ENCODE measurements around the gene MCOLN1.

The MCOLN1 gene

DNA sequence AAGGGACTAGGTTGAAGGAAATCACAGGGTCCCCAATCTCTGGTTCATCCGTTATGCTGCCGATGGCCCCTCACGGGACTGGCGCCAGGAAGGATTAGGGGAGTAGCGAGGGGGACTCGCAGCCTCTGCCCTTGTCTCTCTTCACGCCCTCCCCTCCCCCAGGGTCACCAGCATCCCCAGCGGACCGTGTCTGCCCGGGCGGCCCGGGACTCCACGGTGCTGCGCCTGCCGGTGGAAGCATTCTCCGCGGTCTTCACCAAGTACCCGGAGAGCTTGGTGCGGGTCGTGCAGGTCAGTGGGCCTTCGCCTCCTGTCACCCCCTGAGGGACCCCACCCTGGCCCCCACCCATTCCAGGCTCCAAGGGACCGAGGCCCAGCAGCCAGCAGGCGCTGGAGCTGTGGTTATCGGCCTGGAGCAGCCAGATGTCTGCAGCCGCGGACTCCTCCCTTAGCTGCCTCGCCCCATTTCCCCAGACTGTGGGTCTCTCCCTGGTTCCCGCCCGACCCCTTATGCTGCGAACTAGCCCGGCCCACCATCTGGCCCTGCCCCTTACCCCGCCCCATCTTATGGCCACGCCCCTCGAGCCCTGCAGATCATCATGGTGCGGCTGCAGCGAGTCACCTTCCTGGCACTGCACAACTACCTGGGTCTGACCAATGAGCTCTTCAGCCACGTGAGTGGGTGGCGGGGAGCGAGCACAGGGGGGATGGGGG lies 18.5 kb downstream of the MCOLN1 start:
- Histone ChIP-seq H3K4me2 (ENCODE audit: low read length) (no peak overlapping the region), H3K36me3 (ENCODE audit: control insufficient read depth, insufficient read depth, low read length) (no peaks in the 10 kb centered on the region), H3K9ac (no peak overlapping the region), H3K27ac (no peak overlapping the region), H3K9me3 (ENCODE audit: control insufficient read depth, low read length) (no peaks in the 10 kb centered on the region), H3K79me2 (no peaks in the 10 kb centered on the region), H2AFZ (no peak overlapping the region), H3K27me3 (ENCODE audit: control insufficient read depth, insufficient read depth, low read length) (no peaks in the 10 kb centered on the region), H3K4me3 (ENCODE audit: low read depth, low read length) (no peak overlapping the region), H3K4me1 (no peaks in the 10 kb centered on the region)
- TF ChIP-seq, protein P1, sequence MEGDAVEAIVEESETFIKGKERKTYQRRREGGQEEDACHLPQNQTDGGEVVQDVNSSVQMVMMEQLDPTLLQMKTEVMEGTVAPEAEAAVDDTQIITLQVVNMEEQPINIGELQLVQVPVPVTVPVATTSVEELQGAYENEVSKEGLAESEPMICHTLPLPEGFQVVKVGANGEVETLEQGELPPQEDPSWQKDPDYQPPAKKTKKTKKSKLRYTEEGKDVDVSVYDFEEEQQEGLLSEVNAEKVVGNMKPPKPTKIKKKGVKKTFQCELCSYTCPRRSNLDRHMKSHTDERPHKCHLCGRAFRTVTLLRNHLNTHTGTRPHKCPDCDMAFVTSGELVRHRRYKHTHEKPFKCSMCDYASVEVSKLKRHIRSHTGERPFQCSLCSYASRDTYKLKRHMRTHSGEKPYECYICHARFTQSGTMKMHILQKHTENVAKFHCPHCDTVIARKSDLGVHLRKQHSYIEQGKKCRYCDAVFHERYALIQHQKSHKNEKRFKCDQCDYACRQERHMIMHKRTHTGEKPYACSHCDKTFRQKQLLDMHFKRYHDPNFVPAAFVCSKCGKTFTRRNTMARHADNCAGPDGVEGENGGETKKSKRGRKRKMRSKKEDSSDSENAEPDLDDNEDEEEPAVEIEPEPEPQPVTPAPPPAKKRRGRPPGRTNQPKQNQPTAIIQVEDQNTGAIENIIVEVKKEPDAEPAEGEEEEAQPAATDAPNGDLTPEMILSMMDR (IDR thresholded peaks at IDR 0.05) = no peak

DNA sequence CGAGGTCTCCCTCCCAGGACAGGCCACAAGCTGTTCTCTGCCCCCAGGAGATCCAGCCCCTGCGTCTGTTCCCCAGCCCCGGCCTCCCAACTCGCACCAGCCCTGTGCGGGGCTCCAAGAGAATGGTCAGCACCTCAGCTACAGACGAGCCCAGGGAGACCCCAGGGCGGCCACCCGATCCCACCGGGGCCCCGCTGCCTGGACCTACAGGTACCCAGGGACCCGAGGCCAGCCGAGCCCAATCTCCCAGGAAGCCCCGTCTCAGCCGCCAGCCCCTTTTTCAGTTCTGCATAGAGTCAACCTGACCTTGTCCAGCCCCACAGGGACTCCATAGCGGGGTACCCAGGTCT lies 19.0 kb downstream of the MCOLN1 start:
- H3K4me2 ChIP-seq (ENCODE audit: low read length) = no peak overlapping the region
- H3K9ac ChIP-seq = no peak overlapping the region
- no peak overlapping the region for H3K27ac ChIP-seq
- no peak overlapping the region for H3K4me3 ChIP-seq (ENCODE audit: low read depth, low read length)
- H3K9me3 ChIP-seq (ENCODE audit: control insufficient read depth, low read length) = no peaks in the 10 kb centered on the region
- H3K79me2 ChIP-seq = no peaks in the 10 kb centered on the region
- TF ChIP-seq, protein P1 (IDR thresholded peaks at IDR 0.05) = no peak
- no peaks in the 10 kb centered on the region for H3K36me3 ChIP-seq (ENCODE audit: control insufficient read depth, insufficient read depth, low read length)
- no peaks in the 10 kb centered on the region for H3K4me1 ChIP-seq
- H2AFZ ChIP-seq = no peak overlapping the region
- H3K27me3 ChIP-seq (ENCODE audit: control insufficient read depth, insufficient read depth, low read length) = no peaks in the 10 kb centered on the region

DNA sequence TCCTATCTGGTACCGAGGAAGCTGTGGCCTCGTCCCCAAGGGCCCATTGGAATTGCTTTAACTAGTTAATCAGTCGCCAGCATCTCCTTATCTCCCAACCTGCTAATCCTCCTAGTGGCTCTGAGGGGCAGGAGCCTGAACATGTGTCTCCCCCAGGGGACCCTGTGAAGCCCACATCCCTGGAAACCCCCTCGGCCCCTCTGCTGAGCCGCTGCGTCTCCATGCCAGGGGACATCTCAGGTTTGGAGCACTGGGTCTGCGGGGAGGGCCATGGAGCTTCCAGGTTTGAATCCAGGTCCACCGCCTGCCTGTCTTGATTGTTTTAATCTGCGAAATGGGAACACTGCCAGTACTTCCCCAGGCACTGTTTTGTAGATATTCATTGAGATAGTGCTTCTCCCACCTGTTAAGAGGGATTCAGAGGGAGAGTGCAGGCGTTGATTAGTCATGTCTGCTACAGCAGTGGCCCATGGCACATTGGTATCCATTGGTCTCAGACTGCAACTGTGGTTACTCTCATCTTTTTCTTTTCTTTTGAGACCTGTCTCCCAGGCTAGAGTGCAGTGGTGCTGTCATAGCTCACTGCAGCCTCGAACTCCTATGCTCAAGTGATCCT lies 19.5 kb downstream of the MCOLN1 start:
- Histone ChIP-seq H3K27ac (no peak overlapping the region), H3K4me1 (no peaks in the 10 kb centered on the region), H3K4me3 (ENCODE audit: low read depth, low read length) (no peak overlapping the region), H3K36me3 (ENCODE audit: control insufficient read depth, insufficient read depth, low read length) (no peaks in the 10 kb centered on the region), H2AFZ (no peak overlapping the region), H3K4me2 (ENCODE audit: low read length) (no peak overlapping the region), H3K9me3 (ENCODE audit: control insufficient read depth, low read length) (no peaks in the 10 kb centered on the region), H3K9ac (no peak overlapping the region), H3K27me3 (ENCODE audit: control insufficient read depth, insufficient read depth, low read length) (no peaks in the 10 kb centered on the region), H3K79me2 (no peaks in the 10 kb centered on the region)
- TF ChIP-seq, protein P1 (IDR thresholded peaks at IDR 0.05) = no peak

GRCh38 chr19:7542556-7543348 lies 20.3 kb downstream of the MCOLN1 start:
- TF ChIP-seq, protein P1 (IDR thresholded peaks at IDR 0.05) = no peak
- H3K36me3 ChIP-seq (ENCODE audit: control insufficient read depth, insufficient read depth, low read length) = no peaks in the 10 kb centered on the region
- no peaks in the 10 kb centered on the region for H3K79me2 ChIP-seq
- no peak overlapping the region for H3K9ac ChIP-seq
- no peaks in the 10 kb centered on the region for H3K27me3 ChIP-seq (ENCODE audit: control insufficient read depth, insufficient read depth, low read length)
- no peaks in the 10 kb centered on the region for H3K4me1 ChIP-seq
- H3K9me3 ChIP-seq (ENCODE audit: control insufficient read depth, low read length) = no peaks in the 10 kb centered on the region
- H3K4me3 ChIP-seq (ENCODE audit: low read depth, low read length) = no peak overlapping the region
- no peak overlapping the region for H3K27ac ChIP-seq
- no peak overlapping the region for H2AFZ ChIP-seq
- no peak overlapping the region for H3K4me2 ChIP-seq (ENCODE audit: low read length)

Measured in parathyroid adenoma (tissue), 2 donors.